Stimulated activated CD4-positive, alpha-beta T cell treated with anti-CD3 and anti-CD28 coated beads, Interleukin-2, amount 100 ng/mL, for 48 hours (primary cell): ENCODE data around the gene TBX6.
"Not testable (repeated sequence)": the region's sequence is repeated elsewhere in the genome, so short reads cannot be mapped to it uniquely, and the experiment has no call there.

ENCODE experiments used
- DNase-seq, 2 donors: peaks; one replicate each; pipeline ENCODE4 v3.0.0-alpha.2; 2020

Gene TBX6

GRCh38 chr16:30065943-30066760 lies 25.6 kb downstream of the TBX6 start:
- DNase-seq: peak in 1 of 2 donors; percentile 32

DNA sequence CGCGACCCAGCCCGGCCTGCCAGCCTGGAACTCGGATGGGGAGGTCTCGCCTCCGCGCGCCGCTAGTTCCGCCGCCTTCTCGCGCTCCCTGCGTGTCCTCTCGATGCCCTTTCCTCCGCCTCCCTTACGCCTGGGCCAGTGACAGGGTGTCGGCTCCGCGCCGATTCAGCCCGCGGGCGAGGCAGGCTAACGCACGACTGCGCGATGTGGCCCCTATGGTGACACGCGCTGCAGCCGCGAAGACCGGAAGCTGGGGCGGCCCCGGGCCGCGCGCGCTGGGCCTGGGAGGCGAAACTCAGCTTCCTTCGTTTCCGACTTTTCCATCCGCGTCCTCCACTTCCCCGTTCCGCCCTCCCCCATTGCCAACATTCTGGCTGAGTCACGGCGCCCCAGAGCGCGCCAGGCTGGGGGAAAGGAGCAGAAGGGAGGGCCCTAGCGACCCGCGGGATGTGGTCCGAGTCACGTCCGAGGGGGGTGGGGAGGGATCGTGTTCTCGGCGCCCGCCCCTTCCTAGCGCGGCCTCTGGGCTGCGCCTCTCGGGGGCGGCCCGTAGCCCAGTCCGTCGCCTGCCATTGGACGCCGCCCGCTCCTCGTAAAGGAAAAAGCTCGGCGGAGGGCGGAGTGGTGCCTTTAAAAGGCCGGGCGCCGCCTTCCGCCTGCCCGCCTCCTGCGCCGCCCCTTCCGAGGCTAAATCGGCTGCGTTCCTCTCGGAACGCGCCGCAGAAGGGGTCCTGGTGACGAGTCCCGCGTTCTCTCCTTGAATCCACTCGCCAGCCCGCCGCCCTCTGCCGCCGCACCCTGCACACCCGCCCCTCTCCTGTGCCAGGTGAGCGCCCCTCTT lies 26.4 kb downstream of the TBX6 start, which contains the start of gene ALDOA:
TSS of gene ALDOA (plus strand) at position 659 of the 841 bp plus-strand sequence. CDS start 1,138 bp downstream, outside the sequence.
- peak; percentile 94 to 95 for DNase-seq

GRCh38 chr16:30064729-30065101 lies 27.0 kb downstream of the TBX6 start:
- DNase-seq: no peak

DNA sequence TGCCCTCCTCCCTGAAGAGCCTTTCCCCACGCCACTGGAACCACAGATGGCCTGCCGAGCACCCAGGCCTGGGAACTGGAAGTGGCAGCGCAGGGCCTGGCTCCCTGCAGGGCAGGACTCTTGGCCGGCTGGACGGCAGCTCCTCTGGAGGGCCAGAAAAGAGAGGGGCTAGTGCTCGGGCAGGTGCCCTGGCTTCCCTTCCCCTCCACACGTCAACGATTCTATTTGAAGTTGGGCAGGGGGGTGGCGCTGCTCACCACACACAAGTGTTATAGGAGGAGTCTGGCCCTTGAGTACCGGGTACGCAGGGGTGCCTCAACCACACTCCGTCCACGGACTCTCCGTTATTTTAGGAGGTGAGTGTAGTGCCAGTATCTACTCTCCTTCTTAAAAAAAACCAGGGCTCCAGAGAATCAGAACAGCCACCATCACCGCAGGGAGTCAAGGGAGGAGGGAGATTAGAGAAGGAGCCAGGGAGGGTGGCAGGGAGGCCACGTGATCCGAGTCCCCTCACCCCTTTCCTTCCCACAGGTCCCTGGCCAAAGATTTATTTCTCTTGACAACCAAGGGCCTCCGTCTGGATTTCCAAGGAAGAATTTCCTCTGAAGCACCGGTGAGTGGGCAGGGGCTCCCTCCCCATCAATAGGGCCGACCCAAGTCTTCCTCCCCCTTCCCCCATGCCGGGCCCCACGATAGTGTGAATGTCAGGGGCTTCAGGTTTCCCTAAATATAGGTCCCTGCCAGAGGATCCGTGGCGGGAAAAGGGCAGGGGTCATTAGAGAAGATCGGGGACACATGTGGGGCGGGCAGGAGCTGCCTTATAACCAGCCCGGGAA lies 27.6 kb downstream of the TBX6 start:
- peak; percentile 56 to 57 for DNase-seq

DNA sequence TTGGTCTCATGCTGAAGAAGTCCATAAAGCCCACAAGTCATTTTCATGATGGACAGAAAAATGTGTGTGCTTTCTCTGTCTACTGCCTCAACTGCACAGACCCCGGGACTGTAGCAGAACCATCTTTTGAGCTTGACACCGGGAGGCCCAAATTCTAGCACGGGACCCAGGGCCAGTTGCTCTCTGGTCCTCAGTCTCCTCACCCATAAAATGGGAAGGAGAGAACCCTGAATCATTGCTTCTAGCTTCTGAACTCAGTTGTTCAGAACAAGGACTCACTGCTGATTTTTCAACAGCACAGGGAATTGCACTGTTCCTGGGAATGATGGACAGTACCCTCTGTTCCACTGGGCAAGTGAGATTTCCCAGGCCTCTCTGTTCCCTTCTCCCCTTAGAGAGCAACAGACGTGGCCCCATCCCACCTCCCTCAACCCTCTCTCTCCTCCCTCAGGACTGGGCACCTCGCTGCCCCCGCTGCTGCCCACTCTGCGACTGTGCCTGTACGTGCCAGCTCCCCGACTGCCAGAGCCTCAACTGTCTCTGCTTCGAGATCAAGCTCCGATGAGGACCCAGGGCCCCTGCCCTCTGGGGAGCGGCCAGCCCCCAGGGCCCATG lies 28.3 kb downstream of the TBX6 start:
- DNase-seq: no peak

GRCh38 chr16:30060836-30061554 lies 30.7 kb downstream of the TBX6 start:
- DNase-seq: no peak

DNA sequence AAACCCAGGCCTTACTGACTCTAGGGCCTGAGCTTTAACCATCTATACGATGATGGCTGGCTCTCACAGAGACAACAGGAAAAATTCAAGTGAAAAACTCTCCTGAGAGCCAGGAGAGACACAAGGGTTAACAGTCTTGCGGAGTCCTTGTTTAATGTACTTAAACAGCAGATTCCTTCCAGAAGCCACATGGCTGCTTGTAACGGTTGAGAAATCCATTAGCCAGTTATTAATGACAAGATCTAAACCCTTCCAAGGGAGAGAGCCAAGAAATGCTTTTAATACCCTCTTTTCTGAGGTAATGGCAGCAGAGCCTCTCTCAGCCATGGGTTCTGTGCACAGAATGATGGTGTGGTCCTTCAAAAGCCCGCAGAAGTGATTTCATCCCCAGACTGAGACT lies 31.4 kb downstream of the TBX6 start:
- DNase-seq: no peak

GRCh38 chr16:30054959-30055553 lies 36.7 kb downstream of the TBX6 start:
- DNase-seq: peak; percentile 54 to 63

DNA sequence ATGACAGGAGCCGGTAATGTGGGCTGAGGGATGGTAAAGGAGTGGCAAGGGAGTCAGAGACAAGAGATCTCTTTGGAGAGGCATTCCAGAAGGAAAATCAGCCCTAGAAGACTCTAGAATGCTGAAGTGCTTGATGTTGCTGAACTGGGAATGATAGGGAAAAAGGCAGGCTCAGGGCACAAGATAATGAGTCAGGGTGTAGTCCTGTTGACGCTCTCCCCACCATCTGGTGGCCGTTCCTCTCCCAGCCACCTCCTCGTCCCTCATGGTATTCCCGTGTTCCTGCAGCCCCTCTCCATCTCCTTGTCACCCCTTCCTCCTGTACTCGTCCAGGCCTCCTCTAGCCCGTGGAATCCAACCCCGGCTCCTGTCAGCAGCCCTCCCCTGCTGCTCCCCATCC lies 37.3 kb downstream of the TBX6 start:
- DNase-seq: no peak

DNA sequence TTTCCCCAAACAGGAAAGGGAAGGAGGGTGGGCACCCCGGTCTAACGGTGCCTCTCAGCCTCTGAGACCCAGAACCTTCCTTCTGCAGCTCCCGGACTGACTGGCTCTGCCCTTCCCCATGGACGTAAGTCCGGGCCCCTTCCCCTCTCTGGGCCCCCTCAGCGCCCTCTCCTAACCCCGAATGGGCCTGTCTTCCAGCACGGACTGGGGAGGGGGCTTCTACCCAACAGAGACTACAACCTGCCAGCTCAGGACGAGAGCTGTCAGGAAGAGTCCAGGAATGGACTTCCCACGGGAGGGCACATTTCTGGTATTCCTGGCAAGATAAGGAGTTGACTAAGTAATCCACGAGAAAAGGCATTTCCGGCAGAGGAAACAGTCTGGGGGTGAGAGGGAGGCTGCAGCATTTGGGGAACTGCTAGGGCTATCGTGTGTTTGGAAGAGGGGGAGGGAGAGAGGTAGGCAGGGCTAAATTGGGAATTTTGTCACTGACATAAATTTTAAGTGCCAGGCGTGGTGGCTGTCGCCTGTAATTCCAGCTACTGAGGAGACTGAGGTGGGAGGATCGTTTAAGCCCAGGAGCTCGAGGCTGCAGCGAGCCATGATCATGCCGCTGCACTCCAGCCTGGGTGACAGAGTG lies 38.2 kb downstream of the TBX6 start:
- no peak for DNase-seq

- peak; percentile 96 to 98 for DNase-seq
Measured at GRCh38 chr16:30052671-30053372, 38.9 kb downstream of the TBX6 start.

DNA sequence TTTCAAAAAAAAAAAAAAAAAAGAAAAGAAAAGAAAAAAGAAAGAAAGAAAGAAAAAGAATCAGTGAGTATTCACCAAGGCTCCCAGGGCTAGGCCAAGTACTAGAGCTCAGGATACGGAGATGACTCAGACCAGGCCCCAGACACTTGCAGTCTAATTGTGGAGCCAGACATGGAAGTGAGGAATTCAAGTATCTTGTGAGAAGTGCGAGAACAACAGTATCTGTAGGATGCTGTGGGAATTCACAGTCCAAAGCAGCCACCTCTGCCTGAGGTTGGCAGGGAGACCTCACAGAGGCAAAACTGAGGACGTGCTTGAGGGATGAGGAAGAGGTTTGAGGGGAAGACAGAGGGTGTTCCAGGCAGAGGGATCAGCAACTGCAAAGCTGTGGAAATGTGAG lies 40.2 kb downstream of the TBX6 start:
- DNase-seq: no peak

GRCh38 chr16:30049871-30050270 lies 41.9 kb downstream of the TBX6 start:
- DNase-seq: no peak

DNA sequence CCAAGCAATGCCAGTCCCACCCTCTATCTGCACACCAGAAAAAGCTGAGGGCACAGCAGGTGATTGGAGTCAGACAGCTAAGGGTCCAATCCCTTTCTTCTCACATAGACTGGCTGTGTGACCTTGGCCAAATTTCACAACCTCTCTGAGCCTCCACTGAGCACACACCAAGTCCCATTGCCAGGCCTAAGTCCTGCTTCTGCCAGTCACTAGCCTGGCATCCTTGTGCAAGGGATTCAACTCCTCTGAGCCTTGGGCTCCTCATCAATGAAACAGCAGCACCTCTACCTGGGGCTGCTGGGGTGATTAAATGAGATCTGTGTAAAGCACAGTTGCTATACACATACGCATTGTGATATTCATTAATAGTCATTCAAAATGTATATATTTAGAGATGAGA lies 45.1 kb downstream of the TBX6 start:
- DNase-seq: no peak

DNA sequence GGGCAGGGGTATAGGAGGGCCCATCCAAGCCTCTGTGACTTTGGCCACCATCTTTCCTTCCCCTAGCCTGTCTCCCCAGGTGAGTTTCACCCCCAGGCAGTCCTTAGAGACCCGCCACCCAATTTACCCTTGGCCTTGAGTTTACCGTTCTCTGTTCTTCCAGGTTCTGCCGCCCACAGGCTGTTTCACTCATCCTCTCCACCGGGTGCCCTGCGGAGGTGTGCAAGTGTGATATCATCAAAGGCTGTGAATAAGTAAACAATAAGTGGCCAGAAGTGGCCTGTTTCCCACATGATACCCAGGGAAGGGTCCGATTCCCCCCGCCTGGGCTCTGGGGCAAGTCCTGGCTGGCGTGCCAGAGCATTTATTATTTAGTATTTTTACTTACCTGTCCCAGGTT lies 45.5 kb downstream of the TBX6 start:
- no peak for DNase-seq

DNA sequence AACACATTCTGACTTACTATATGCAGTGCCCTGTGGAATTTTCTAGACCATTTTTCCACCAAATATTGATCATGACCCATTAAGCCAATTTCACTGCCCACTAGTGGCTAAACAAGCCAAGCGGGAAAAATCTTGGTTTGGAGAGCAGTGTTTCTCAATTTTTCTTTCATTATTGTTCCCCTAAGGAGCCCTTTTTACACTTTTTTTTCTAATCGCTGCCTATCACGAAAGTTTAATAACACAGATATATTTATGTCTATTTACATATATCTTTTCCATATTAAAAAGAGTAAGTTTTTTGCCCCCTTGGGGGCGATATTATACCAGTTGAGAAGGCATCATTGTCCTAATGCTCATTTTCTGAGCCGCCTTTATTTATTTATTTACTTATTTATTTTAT lies 49.9 kb downstream of the TBX6 start:
- DNase-seq: no peak

DNA sequence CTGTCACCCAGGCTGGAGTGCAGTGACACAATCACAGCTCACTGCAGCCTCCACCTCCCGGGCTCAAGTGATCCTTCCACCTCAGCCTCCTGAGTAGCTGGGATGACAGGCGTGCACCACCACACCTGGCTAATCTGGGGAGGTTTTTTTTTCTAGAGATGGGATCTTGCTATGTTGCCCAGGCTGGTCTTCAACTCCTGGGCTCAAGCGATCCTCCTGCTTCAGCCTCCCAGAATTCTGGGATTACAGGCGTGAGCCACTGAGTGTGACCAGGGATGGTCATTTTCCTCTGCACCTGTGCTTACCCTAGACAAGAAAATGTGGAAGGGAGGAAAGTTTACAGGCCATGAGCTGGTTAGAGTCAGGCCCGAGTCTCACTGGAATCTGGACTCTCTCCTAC lies 51.0 kb downstream of the TBX6 start:
- not testable (repeated sequence) for DNase-seq

DNA sequence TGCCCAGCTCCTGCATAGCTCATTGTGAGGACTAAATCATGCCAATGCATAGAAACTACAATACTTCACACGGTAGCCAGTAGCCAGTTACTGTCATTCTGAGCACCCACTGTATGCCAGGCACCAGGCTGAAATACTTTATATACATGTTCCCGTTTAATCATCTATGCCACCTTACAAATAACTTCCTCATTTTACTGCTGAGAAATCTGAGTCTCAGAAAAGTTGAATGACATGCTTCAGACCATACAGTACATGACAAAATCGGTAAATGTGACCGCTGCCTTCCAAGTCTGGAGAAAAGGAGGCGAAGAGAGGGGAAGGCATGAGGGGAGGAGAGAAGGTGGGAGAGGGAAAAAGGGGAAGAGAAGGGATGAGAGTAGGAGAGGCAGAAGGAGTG lies 51.5 kb downstream of the TBX6 start:
- DNase-seq: no peak
